Adipocyte (in vitro differentiated cells): Measurements from ENCODE around the gene PLXNA2.

ENCODE experiments used
- DNase-seq: peaks from one replicate; pipeline ENCODE4 v3.0.0-alpha.2; 2015; ENCODE audit warnings: low read depth
- H3K27me3 ChIP-seq: replicated peaks from 2 replicates; pipeline ENCODE4 v1.7.0; 2013; ENCODE audit warnings: mild to moderate bottlenecking, low read length, moderate library complexity; ENCODE audit not compliant: control insufficient read depth, insufficient read depth
- H3K36me3 ChIP-seq: 2 replicates; pipeline ENCODE4 v1.7.0; 2013; ENCODE audit warnings: low read length, mild to moderate bottlenecking, moderate library complexity; ENCODE audit not compliant: control insufficient read depth, insufficient read depth, severe bottlenecking
- H3K4me1 ChIP-seq: 2 replicates; pipeline ENCODE4 v1.7.0; 2013; ENCODE audit warnings: mild to moderate bottlenecking, low read length, moderate library complexity; ENCODE audit not compliant: control insufficient read depth, insufficient read depth
- H3K4me3 ChIP-seq: 2 replicates; pipeline ENCODE4 v1.7.0; 2013; ENCODE audit warnings: mild to moderate bottlenecking, low read length, moderate library complexity
- H3K9ac ChIP-seq: 2 replicates; pipeline ENCODE4 v1.7.0; 2013; ENCODE audit warnings: mild to moderate bottlenecking, low read length, moderate library complexity
- H3K9me3 ChIP-seq: 2 replicates; pipeline ENCODE4 v1.7.0; 2013; ENCODE audit warnings: mild to moderate bottlenecking, low read length, moderate library complexity; ENCODE audit not compliant: control insufficient read depth

Gene PLXNA2

GRCh38 chr1:208103597-208104513 lies 140.3 kb downstream of the PLXNA2 start:
- Histone ChIP-seq H3K36me3 (no peaks in the 10 kb centered on the region), H3K27me3 (peaks cover 16% of the 10 kb centered on the region), H3K9ac (no peak overlapping the region), H3K4me3 (no peak overlapping the region), H3K9me3 (no peaks in the 10 kb centered on the region), H3K4me1 (peaks cover 25% of the 10 kb centered on the region)
- DNase-seq: peak; percentile 27

GRCh38 chr1:208101661-208102431 lies 142.3 kb downstream of the PLXNA2 start:
- peak; percentile 61 for DNase-seq
- no peak overlapping the region for H3K4me3 ChIP-seq
- H3K27me3 ChIP-seq: peaks cover 16% of the 10 kb centered on the region
- H3K9ac ChIP-seq: no peak overlapping the region
- H3K4me1 ChIP-seq: peaks cover 12% of the 10 kb centered on the region
- H3K9me3 ChIP-seq: no peaks in the 10 kb centered on the region
- H3K36me3 ChIP-seq: no peaks in the 10 kb centered on the region

DNA sequence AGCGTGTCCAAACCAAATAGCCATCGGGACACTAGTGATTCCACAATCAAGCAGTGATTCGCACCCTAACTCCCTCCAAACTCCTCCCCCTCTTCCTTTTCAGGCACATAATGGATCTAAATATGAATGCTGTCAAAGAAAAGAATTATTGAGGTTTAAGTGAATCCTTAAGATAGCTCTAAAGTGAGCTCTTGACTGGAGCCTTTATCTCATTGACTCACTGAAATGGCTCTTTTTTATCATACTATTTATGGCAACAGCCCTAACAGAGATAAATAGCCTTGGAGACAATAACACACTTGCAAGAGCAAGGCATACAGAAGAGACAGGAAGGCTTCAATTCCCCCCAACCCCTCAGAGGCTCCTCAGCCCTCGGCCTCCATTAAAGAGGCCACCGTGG lies 143.3 kb downstream of the PLXNA2 start:
- DNase-seq: no peak
- peaks cover 12% of the 10 kb centered on the region for H3K4me1 ChIP-seq
- no peaks in the 10 kb centered on the region for H3K36me3 ChIP-seq
- H3K9me3 ChIP-seq: no peaks in the 10 kb centered on the region
- H3K9ac ChIP-seq: no peak overlapping the region
- H3K4me3 ChIP-seq: no peak overlapping the region
- H3K27me3 ChIP-seq: peaks cover 16% of the 10 kb centered on the region

- no peak overlapping the region for H3K4me3 ChIP-seq
- peaks cover 16% of the 10 kb centered on the region for H3K27me3 ChIP-seq
- no peaks in the 10 kb centered on the region for H3K9me3 ChIP-seq
- H3K36me3 ChIP-seq: no peaks in the 10 kb centered on the region
- DNase-seq: no peak
- no peak overlapping the region for H3K9ac ChIP-seq
- peaks cover 12% of the 10 kb centered on the region for H3K4me1 ChIP-seq
These were observed 144.1 kb downstream of the PLXNA2 start for GRCh38 chr1:208100106-208100505.

DNA sequence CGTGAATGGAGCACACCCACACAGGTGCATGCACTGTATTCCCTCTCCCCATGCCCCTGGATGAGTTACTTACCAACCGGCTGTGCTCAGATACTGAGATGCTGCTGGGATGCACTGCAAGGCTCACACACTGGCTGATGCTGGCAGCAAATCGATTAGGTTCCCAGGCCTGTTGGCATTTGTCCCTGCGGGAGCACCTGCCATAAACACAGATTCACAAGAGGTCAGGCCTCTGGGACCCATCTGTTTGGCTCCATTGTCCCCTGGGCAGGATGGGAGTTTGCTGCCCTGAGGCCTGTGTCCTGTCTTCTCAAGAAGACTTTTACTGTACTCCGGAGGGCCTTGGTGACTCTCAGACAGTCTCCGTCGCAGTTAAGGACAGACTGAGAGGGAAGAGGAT lies 145.4 kb downstream of the PLXNA2 start:
- Histone ChIP-seq H3K27me3 (peaks cover 11% of the 10 kb centered on the region), H3K4me3 (no peak overlapping the region), H3K36me3 (no peaks in the 10 kb centered on the region), H3K9ac (no peak overlapping the region), H3K4me1 (peaks cover 12% of the 10 kb centered on the region), H3K9me3 (no peaks in the 10 kb centered on the region)
- no peak for DNase-seq

- DNase-seq: peak; percentile 69
- H3K36me3 ChIP-seq: no peaks in the 10 kb centered on the region
These were observed 150.1 kb downstream of the PLXNA2 start for GRCh38 chr1:208093754-208094719.

DNA sequence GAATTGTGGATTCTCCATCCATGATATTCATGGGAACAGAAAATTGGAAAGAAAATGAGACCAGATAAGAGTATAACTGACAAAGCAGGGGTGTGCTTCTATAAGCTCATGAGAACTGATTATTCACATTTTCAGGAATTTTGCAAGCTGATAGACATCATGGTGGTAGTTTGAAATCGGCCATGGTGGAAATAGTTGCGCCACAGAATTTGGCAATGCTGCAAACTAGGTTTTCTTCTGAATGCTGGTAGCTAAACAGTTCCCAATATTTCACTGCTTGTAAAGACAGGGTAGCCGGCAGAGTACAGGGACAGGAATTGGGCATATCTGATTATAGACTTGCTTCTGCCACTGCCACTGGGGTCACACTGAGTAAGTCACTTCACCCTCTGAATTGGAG lies 151.1 kb downstream of the PLXNA2 start:
- H3K9me3 ChIP-seq: no peaks in the 10 kb centered on the region
- peaks cover 28% of the 10 kb centered on the region for H3K4me1 ChIP-seq
- H3K9ac ChIP-seq: no peak overlapping the region
- DNase-seq: no peak
- no peaks in the 10 kb centered on the region for H3K27me3 ChIP-seq
- H3K36me3 ChIP-seq: no peaks in the 10 kb centered on the region
- no peak overlapping the region for H3K4me3 ChIP-seq

More at GRCh38 chr1:208093754-208094719, 150.1 kb downstream of the PLXNA2 start:
- Histone ChIP-seq H3K27me3 (no peaks in the 10 kb centered on the region), H3K4me1 (peaks cover 23% of the 10 kb centered on the region), H3K9me3 (no peaks in the 10 kb centered on the region), H3K9ac (no peak overlapping the region), H3K4me3 (no peak overlapping the region)

- H3K9ac ChIP-seq: no peak overlapping the region
- H3K4me1 ChIP-seq: peaks cover 35% of the 10 kb centered on the region
- H3K27me3 ChIP-seq: no peaks in the 10 kb centered on the region
- H3K4me3 ChIP-seq: no peak overlapping the region
- no peaks in the 10 kb centered on the region for H3K9me3 ChIP-seq
- DNase-seq: peak; percentile 91
- no peaks in the 10 kb centered on the region for H3K36me3 ChIP-seq
These were observed 153.5 kb downstream of the PLXNA2 start for GRCh38 chr1:208090388-208091301.

DNA sequence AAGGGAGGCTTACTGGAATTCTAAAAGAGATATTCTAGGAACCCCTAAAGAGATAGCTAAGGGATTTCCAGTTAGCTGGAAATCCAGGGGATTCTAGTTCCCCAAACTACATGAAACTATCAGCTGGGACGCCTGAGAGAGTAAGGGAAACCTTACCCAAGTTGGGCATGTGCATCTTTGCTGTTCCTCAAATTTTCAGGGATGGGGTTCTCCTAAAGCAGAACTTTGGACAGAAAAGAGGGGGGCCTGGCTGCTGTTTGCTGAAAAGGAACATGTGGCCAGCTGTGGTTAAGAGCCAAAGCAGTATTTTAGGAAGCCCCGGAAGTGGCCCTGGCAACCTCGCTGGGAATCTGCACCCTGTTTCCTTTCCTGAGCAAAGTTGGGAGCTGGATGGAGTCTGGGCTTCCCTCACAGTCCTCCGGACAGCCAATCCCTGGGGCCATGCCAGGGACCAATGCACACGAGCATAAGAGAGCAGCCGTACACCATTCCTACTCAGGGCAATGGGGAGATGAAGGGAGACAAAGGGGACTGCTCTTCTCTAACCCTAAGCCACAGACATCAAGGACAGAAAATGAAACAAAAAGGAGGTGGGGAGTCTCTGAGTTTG lies 154.3 kb downstream of the PLXNA2 start:
- Histone ChIP-seq H3K36me3 (no peaks in the 10 kb centered on the region), H3K9me3 (no peaks in the 10 kb centered on the region), H3K4me1 (peaks cover 35% of the 10 kb centered on the region), H3K9ac (no peak overlapping the region), H3K27me3 (no peaks in the 10 kb centered on the region), H3K4me3 (no peak overlapping the region)
- DNase-seq: peak; percentile 38

DNA sequence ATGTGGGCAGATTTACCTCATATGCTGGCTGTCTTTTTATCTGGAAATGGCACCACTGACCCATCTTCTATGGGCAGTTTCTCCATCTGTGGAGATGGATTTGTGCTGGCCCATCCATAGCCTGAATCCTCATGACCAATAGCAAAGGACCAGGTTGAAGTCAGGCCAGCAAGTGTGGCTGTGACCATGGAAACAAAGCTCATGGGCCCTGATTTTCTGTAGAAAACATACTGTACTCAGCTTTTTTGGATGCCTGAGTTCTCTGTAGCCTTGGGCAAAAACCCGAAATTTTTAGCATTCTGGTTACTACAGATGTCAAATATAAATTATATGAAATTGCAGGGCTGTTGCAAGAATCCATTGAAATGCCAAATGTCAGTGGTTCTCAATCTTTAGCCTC lies 155.0 kb downstream of the PLXNA2 start:
- no peaks in the 10 kb centered on the region for H3K36me3 ChIP-seq
- H3K9me3 ChIP-seq: no peaks in the 10 kb centered on the region
- no peak overlapping the region for H3K9ac ChIP-seq
- DNase-seq: peak; percentile 93
- H3K4me1 ChIP-seq: peaks cover 35% of the 10 kb centered on the region
- H3K27me3 ChIP-seq: no peaks in the 10 kb centered on the region
- H3K4me3 ChIP-seq: no peak overlapping the region
